Activated naive CD4-positive, alpha-beta T cell treated with anti-CD3 and anti-CD28 coated beads, Interleukin-2, amount 50 U/mL, for 16 hours (primary cell): Measurements from ENCODE around the gene UBE2M.
"Not testable (repeated sequence)": the region's sequence is repeated elsewhere in the genome, so short reads cannot be mapped to it uniquely, and the experiment has no call there.

Source experiments
- DNase-seq: peaks from one replicate; pipeline ENCODE4 v3.0.0-alpha.2; 2020

The UBE2M gene

DNA sequence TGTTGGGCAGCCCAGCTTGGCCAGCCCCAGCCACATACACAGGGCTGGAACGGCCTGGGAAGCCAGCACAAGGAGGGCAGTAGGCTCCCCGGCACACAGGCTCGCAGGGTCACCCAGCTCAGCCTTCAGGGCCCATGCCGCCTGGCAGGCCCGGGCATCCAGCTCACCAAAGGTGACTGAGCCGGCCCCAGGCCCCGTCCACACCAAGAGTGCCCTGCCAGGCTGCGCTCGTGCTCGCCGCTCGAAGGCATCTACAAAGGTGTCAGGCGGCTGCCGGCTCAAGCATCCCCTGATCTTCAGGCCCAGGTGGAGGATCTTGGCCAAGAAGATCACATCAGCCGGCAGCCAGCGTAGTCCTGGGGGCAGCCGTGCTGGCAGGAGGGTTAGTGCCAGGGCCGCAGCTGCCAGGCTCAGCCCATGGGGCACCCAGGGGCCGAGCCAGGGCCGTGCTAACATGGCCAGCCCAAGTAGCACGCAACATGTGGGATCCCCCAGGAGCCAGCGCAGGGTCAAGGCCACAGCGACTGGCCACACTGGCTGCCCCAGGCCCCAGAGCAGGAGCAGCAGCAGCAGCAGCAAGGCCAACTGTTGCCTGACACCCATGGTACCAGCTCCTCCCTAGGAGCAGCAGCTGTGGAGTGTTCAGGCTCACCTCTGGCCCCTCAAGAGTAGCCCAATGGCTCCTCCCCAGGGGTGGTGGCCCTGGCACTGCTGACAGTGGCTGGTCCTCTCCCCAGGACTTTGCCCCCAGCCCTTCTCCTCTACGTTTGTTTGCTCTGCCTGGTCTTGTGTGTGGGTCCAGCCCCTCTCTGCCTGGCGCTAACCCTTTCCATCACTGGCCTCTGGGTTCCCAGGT is 46.8 kb downstream of the UBE2M start, which contains the start of gene SLC27A5:
Gene SLC27A5, minus strand, starts transcription at position 640 of the 856 bp plus-strand sequence. Its CDS starts 37 bp downstream, at position 603.
- no peak for DNase-seq

DNA sequence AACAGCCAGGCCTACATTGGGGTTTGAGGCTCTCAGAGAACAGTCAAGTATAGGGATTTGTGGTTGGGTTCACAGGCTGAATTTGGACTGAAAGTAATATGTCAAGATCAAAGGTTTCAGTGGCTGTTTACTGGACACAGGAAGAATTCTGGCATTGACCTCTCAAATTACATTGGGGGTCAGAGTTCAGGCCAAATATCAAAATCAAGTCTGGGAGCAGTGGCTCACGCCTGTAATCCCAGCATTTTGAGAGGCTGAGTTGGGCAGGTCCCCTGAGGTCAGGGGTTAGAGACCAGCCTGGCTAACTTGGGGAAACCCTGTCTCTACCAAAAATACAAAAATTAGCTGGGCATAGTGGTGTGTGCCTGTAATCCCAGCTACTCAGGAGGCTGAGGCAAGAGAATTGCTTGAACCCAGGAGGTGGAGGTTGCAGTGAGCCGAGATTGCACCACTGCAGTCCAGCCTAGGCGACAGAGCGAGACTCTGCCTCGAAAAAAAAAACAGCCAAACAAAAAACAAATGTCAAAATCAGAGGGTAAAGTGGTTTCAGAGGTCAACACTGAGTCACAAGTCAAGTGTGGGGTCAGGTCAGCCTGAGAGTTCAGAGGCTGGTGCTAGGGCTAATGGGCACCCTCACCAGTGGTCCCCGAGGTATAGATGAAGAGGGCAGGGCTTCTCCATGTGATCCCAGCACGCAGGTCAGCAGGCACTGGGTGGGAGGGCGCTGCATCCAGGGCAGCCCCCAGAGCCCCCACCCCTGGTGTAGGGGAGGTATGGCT is 48.1 kb downstream of the UBE2M start:
- DNase-seq = no peak

DNA sequence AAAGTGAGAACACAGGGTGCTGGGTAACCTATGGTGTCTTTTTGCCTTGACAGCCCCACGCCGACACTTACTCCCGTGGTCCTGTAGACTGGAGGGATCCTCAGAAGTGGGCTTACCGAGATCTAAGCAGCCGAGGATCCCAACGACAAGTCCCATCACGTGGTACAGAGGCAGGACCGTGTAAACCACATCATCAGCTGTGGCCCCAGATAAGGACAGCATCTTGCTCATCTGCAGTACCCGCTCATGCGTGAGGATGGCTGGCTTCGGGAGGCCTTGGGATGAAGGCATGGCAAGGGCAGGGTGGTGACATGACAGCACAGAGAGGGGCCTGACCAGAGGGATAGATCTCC is 48.7 kb downstream of the UBE2M start:
- DNase-seq = no peak

DNA sequence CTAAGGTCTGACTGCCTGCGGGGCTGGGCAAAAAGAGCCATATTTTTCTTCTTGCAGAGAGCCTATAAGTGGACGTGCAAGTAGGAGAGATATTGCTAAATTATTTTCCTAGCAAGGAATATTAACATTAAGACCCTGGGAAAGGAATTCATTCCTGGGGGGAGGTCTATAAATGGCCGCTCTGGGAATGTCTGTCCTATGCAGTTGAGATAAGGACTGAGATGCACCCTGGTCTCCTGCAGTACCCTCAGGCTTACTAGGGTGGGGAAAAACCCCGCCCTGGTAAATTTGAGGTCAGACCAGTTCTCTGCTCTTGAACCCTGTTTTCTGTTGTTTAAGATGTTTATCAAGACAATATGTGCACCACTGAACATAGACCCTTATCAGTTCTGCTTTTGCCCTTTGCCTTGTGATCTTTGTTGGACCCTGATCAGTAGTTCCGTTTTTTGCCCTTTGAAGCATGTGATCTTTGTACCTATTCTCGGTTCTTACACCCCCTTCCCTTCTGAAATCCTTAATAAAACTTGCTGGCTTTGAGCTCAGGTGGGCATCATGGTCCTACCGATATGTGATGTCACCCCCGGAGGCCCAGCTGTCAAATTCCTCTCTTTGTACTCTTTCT is 50.7 kb downstream of the UBE2M start:
- DNase-seq = not testable (repeated sequence)
